Astrocyte (in vitro differentiated cells and primary cell): Measurements from ENCODE around the gene SFT2D2.

Source experiments
- CTCF ChIP-seq: IDR thresholded peaks from 2 replicates; pipeline ENCODE4 v1.5.1; 2011; ENCODE audit warnings: low read depth, mild to moderate bottlenecking, inconsistent platforms, low read length, moderate library complexity; ENCODE audit not compliant: insufficient read depth
- EZH2 ChIP-seq: IDR thresholded peaks from 2 replicates; pipeline ENCODE4 v1.6.1; 2012; ENCODE audit warnings: mild to moderate bottlenecking, low read length, inconsistent platforms; ENCODE audit not compliant: insufficient read depth

GRCh38 chr1:168245042-168245441 is 19.2 kb downstream of the SFT2D2 start:
- no peak for TF ChIP-seq CTCF
- no peak for TF ChIP-seq EZH2
